ENCODE measurements around the gene ZSWIM6.

DNA sequence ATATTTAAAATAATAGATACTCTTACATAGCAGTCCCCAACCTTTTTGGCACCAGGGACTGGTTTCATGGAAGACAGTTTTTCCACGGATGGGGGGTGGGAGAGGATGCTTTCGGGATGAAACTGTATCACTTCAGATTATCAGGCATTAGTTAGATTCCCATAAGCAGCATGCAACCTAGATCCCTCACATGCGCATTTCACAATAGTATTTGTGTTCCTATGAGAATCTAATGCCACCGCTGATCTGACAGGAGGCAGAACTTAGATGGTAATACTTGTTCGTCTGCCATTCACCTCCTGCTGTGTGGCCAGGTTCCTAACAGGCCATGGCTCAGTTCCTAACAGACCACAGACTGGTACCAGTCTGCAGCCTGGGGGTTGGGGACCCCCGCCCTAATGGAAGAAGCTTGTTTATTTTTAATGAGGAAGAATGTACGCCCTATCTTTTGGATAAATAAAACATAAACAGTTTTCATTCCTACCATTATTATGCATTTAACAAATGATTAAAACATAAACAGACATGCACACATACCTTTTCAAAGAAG, 187.7 kb downstream of the ZSWIM6 start:
- TF ChIP-seq, protein P1, sequence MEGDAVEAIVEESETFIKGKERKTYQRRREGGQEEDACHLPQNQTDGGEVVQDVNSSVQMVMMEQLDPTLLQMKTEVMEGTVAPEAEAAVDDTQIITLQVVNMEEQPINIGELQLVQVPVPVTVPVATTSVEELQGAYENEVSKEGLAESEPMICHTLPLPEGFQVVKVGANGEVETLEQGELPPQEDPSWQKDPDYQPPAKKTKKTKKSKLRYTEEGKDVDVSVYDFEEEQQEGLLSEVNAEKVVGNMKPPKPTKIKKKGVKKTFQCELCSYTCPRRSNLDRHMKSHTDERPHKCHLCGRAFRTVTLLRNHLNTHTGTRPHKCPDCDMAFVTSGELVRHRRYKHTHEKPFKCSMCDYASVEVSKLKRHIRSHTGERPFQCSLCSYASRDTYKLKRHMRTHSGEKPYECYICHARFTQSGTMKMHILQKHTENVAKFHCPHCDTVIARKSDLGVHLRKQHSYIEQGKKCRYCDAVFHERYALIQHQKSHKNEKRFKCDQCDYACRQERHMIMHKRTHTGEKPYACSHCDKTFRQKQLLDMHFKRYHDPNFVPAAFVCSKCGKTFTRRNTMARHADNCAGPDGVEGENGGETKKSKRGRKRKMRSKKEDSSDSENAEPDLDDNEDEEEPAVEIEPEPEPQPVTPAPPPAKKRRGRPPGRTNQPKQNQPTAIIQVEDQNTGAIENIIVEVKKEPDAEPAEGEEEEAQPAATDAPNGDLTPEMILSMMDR (IDR thresholded peaks at IDR 0.05), result no peak
- TF ChIP-seq POLR2AphosphoS5 (IDR thresholded peaks at IDR 0.05; ENCODE audit: low read depth, low read length) (no peak), SIN3A (IDR thresholded peaks at IDR 0.05; ENCODE audit: borderline replicate concordance, insufficient read depth, low read depth, low read length) (no peak)
